ENCODE data around the gene TFF3.

Gene TFF3

GRCh38 chr21:42320791-42321190 is 5.6 kb upstream of the TFF3 start:
- no peak for DNase-seq (ENCODE audit: low read depth in 2 of 2)

GRCh38 chr21:42319851-42320572 is 4.8 kb upstream of the TFF3 start:
- no peak for DNase-seq (ENCODE audit: low read depth in 2 of 2)

- DNase-seq (ENCODE audit: low read depth in 2 of 2) = no peak
Measured at GRCh38 chr21:42319376-42319775, 4.2 kb upstream of the TFF3 start.

- no peak for DNase-seq (ENCODE audit: low read depth in 2 of 2)
Measured at GRCh38 chr21:42317826-42318746, 2.9 kb upstream of the TFF3 start.

- no peak for DNase-seq (ENCODE audit: low read depth in 2 of 2)
Measured at GRCh38 chr21:42317341-42317741, 2.1 kb upstream of the TFF3 start.

- no peak for DNase-seq (ENCODE audit: low read depth in 2 of 2)
Measured at GRCh38 chr21:42316891-42317290, 1.7 kb upstream of the TFF3 start.

- no peak for DNase-seq (ENCODE audit: low read depth in 2 of 2)
Measured at GRCh38 chr21:42314616-42315295, 453 bp downstream of the TFF3 start.

GRCh38 chr21:42313501-42313969 is 1.7 kb downstream of the TFF3 start:
- DNase-seq (ENCODE audit: low read depth in 2 of 2) = no peak

GRCh38 chr21:42312626-42313104 is 2.5 kb downstream of the TFF3 start:
- no peak for DNase-seq (ENCODE audit: low read depth in 2 of 2)

GRCh38 chr21:42311816-42312625 is 3.2 kb downstream of the TFF3 start:
- DNase-seq (ENCODE audit: low read depth in 2 of 2) = no peak

- DNase-seq (ENCODE audit: low read depth in 2 of 2) = no peak
Measured at GRCh38 chr21:42311160-42311559, 4.0 kb downstream of the TFF3 start.

GRCh38 chr21:42310411-42311001 is 4.7 kb downstream of the TFF3 start:
- DNase-seq (ENCODE audit: low read depth in 2 of 2) = no peak

- DNase-seq (ENCODE audit: low read depth in 2 of 2) = peak; percentile 50 to 66
Measured at GRCh38 chr21:42309753-42310213, 5.4 kb downstream of the TFF3 start.

GRCh38 chr21:42308914-42309752 is 6.1 kb downstream of the TFF3 start:
- no peak for DNase-seq (ENCODE audit: low read depth in 2 of 2)

GRCh38 chr21:42308161-42308913 is 6.9 kb downstream of the TFF3 start:
- DNase-seq (ENCODE audit: low read depth in 2 of 2) = no peak

GRCh38 chr21:42307106-42307505 is 8.1 kb downstream of the TFF3 start:
- no peak for DNase-seq (ENCODE audit: low read depth in 2 of 2)

GRCh38 chr21:42306366-42307035 is 8.7 kb downstream of the TFF3 start:
- DNase-seq (ENCODE audit: low read depth in 2 of 2) = no peak

GRCh38 chr21:42305707-42306147 is 9.5 kb downstream of the TFF3 start:
- no peak for DNase-seq (ENCODE audit: low read depth in 2 of 2)

All from stimulated activated CD8-positive, alpha-beta memory T cell treated with anti-CD3 and anti-CD28 coated beads, Interleukin-2, amount 100 ng/mL, for 48 hours (primary cell).